ENCODE data around the gene UAP1.
"Not testable (repeated sequence)": the region's sequence is repeated elsewhere in the genome, so short reads cannot be mapped to it uniquely, and the experiment has no call there.

The UAP1 gene

GRCh38 chr1:162565460-162565859 is 3.9 kb downstream of the UAP1 start:
- DNase-seq (ENCODE audit: low spot score) = no peak

- no peak for DNase-seq (ENCODE audit: low spot score)
Measured at GRCh38 chr1:162566870-162567269, 5.3 kb downstream of the UAP1 start.

- DNase-seq (ENCODE audit: low spot score) = no peak
Measured at GRCh38 chr1:162568802-162569201, 7.3 kb downstream of the UAP1 start.

- DNase-seq (ENCODE audit: low spot score) = no peak
Measured at GRCh38 chr1:162570718-162571117, 9.2 kb downstream of the UAP1 start.

GRCh38 chr1:162571121-162571520 is 9.6 kb downstream of the UAP1 start:
- DNase-seq (ENCODE audit: low spot score) = not testable (repeated sequence)

GRCh38 chr1:162571696-162572095 is 10.2 kb downstream of the UAP1 start:
- DNase-seq (ENCODE audit: low spot score) = no peak

GRCh38 chr1:162573136-162573535 is 11.6 kb downstream of the UAP1 start:
- no peak for DNase-seq (ENCODE audit: low spot score)

GRCh38 chr1:162578071-162578700 is 16.7 kb downstream of the UAP1 start:
- no peak for DNase-seq (ENCODE audit: low spot score)

- DNase-seq (ENCODE audit: low spot score) = no peak
Measured at GRCh38 chr1:162578936-162579335, 17.4 kb downstream of the UAP1 start.

GRCh38 chr1:162580308-162580707 is 18.8 kb downstream of the UAP1 start:
- no peak for DNase-seq (ENCODE audit: low spot score)

- not testable (repeated sequence) for DNase-seq (ENCODE audit: low spot score)
Measured at GRCh38 chr1:162582901-162583300, 21.4 kb downstream of the UAP1 start.

GRCh38 chr1:162585101-162585500 is 23.6 kb downstream of the UAP1 start:
- not testable (repeated sequence) for DNase-seq (ENCODE audit: low spot score)

- DNase-seq (ENCODE audit: low spot score) = no peak
Measured at GRCh38 chr1:162587347-162587746, 25.8 kb downstream of the UAP1 start.

GRCh38 chr1:162587761-162588260 is 26.3 kb downstream of the UAP1 start:
- DNase-seq (ENCODE audit: low spot score) = no peak

GRCh38 chr1:162590101-162590500 is 28.6 kb downstream of the UAP1 start:
- DNase-seq (ENCODE audit: low spot score) = no peak

GRCh38 chr1:162590686-162591085 is 29.2 kb downstream of the UAP1 start:
- DNase-seq (ENCODE audit: low spot score) = no peak

GRCh38 chr1:162596514-162597170 is 35.1 kb downstream of the UAP1 start:
- no peak for DNase-seq (ENCODE audit: low spot score)

- DNase-seq (ENCODE audit: low spot score) = no peak
Measured at GRCh38 chr1:162599451-162599850, 37.9 kb downstream of the UAP1 start.

GRCh38 chr1:162603117-162603516 is 41.6 kb downstream of the UAP1 start:
- DNase-seq (ENCODE audit: low spot score) = not testable (repeated sequence)

- no peak for DNase-seq (ENCODE audit: low spot score)
Measured at GRCh38 chr1:162605225-162605927, 43.9 kb downstream of the UAP1 start.

GRCh38 chr1:162609306-162609705 is 47.8 kb downstream of the UAP1 start:
- no peak for DNase-seq (ENCODE audit: low spot score)

GRCh38 chr1:162612606-162613400 is 51.3 kb downstream of the UAP1 start:
- no peak for DNase-seq (ENCODE audit: low spot score)

Data from LoVo (cell line).